Measurements from ENCODE around the gene SNX25.
"Not testable (repeated sequence)": the region's sequence is repeated elsewhere in the genome, so short reads cannot be mapped to it uniquely, and the experiment has no call there.

GRCh38 chr4:185209852-185210101, 379 bp downstream of the SNX25 start:
- not testable (repeated sequence) for TF ChIP-seq CTCF, POLR2A (IDR thresholded peaks at IDR 0.05)
